Lung (tissue), 12 donors: Measurements from ENCODE around the gene PSMC5. TPM values are rescaled to one million over a fixed set of nuclear protein-coding genes. Genes with fewer than 3 reads are reported as not detected.

ENCODE experiments used
- ATAC-seq: fragments of 200-7000 bp; cut with Tn5 transposase; one replicate; pipeline ENCODE4 v1.9.1; 2020; ENCODE audit warnings: moderate number of reproducible peaks; ENCODE audit not compliant: insufficient read depth, low FRiP score
- DNase-seq, 3 donors: peaks; one replicate each; pipeline ENCODE4 v3.0.0-alpha.2; 2013 to 2017
- H3K27ac ChIP-seq, 2 donors: one replicate each; pipeline ENCODE4 v1.5.1; 2013; ENCODE audit warnings: mild to moderate bottlenecking in 2 of 2, moderate library complexity in 2 of 2, control low read depth in 1 of 2, inconsistent platforms in 1 of 2, low read depth in 1 of 2, low read length in 1 of 2
- H3K27me3 ChIP-seq, 3 donors: one replicate each; pipeline ENCODE4 v1.5.1; 2013; ENCODE audit warnings: low read length in 2 of 3; ENCODE audit not compliant: control insufficient read depth in 3 of 3, insufficient read depth in 3 of 3
- H3K36me3 ChIP-seq, 4 donors: one replicate each; pipeline ENCODE4 v1.5.1; 2013; ENCODE audit warnings: low read length in 4 of 4, mild to moderate bottlenecking in 1 of 4, moderate library complexity in 1 of 4; ENCODE audit not compliant: control insufficient read depth in 4 of 4, insufficient read depth in 4 of 4
- H3K4me1 ChIP-seq, 5 donors: one replicate each; pipeline ENCODE4 v1.5.1; 2013; ENCODE audit warnings: low read length in 5 of 5, mild to moderate bottlenecking in 2 of 5, moderate library complexity in 1 of 5; ENCODE audit not compliant: control insufficient read depth in 5 of 5, insufficient read depth in 5 of 5
- H3K4me3 ChIP-seq: one replicate; pipeline ENCODE4 v1.5.1; 2013; ENCODE audit warnings: mild to moderate bottlenecking, control low read depth, moderate library complexity
- H3K9ac ChIP-seq, 2 donors: one replicate each; pipeline ENCODE4 v1.5.1; 2013; ENCODE audit warnings: low read length in 2 of 2, control low read depth in 1 of 2; ENCODE audit not compliant: insufficient read depth in 1 of 2
- H3K9me3 ChIP-seq, 4 donors: one replicate each; pipeline ENCODE4 v1.5.1; 2013; ENCODE audit warnings: low read length in 3 of 4, mild to moderate bottlenecking in 1 of 4, moderate library complexity in 1 of 4; ENCODE audit not compliant: control insufficient read depth in 4 of 4, insufficient read depth in 3 of 4
- CTCF ChIP-seq: IDR thresholded peaks from 2 replicates; pipeline ENCODE4 v1.5.1; 2012; ENCODE audit warnings: mild to moderate bottlenecking; ENCODE audit errors: control extremely low read depth, extremely low read depth
- WGBS, 2 donors: extraction: QIAGEN DNeasy Blood & Tissue Kit; methylation state at CpG; one replicate each; pipeline ENCODE4 v1.1.7; 2013; 5-methylcytosine and 5-hydroxymethylcytosine counted together
- polyA plus RNA-seq, 2 donors: library from polyadenylated mRNA; stranded (reverse); fragments of 200-250 nt; gene quantifications; one replicate each; pipeline ENCODE4 v1.2.1, GENCODE V29; 2013
- total RNA-seq, 2 donors: library from RNA; depleted of rRNA in 1 of 2; stranded (reverse); fragments of >200 nt in 1 of 2; gene quantifications; one replicate each; pipeline ENCODE4 v1.2.1, GENCODE V29; 2014 to 2021
- donor health status: control.
- donor health status: control.
- donor health status: Bipolar disorder and iron deficiency.
- donor health status: healthy.
- donor health status: DM: yes; HTN: yes; CAD: no.

The PSMC5 gene
- total and polyA plus RNA-seq, 4 donors = 46.1 to 177 (median 139) TPM

GRCh38 chr17:63830904-63831491, 3.8 kb downstream of the PSMC5 start:
- Histone ChIP-seq H3K27me3 (no peaks in the 10 kb centered on the region), H3K27ac (no peak overlapping the region), H3K9me3 (no peaks in the 10 kb centered on the region), H3K4me1 (peaks cover 0 to 16% (median 4%) of the 10 kb centered on the region in 5 donors), H3K9ac (no peak overlapping the region), H3K4me3 (no peak overlapping the region), H3K36me3 (peaks cover 27 to 61% (median 49%) of the 10 kb centered on the region in 4 donors)
- no peak for TF ChIP-seq CTCF
- WGBS, 2 donors = 84 to 85% methylated on average over 15 of the region's 15 CpGs
- DNase-seq (no peak), ATAC-seq (no peak)

- no peaks in the 10 kb centered on the region for H3K9me3 ChIP-seq
- 34 to 59% methylated on average over 8 of the region's 8 CpGs for WGBS, 2 donors
- peaks cover 27 to 64% (median 50%) of the 10 kb centered on the region in 4 donors for H3K36me3 ChIP-seq
- no peak overlapping the region for H3K4me3 ChIP-seq
- DNase-seq = no peak
- ATAC-seq = no peak
- H3K9ac ChIP-seq = no peak overlapping the region
- peaks cover 0 to 12% (median 3%) of the 10 kb centered on the region in 5 donors for H3K4me1 ChIP-seq
- H3K27ac ChIP-seq = no peak overlapping the region
- H3K27me3 ChIP-seq = no peaks in the 10 kb centered on the region
- no peak for TF ChIP-seq CTCF
These were observed 4.3 kb downstream of the PSMC5 start for GRCh38 chr17:63831505-63831904.

- WGBS, 2 donors = 89 to 90% methylated on average over 5 of the region's 5 CpGs
These were observed 4.8 kb downstream of the PSMC5 start for GRCh38 chr17:63832014-63832413.

More at GRCh38 chr17:63832014-63832413, 4.8 kb downstream of the PSMC5 start:
- Histone ChIP-seq H3K27me3 (no peaks in the 10 kb centered on the region), H3K4me1 (peaks cover 0 to 13% (median 3%) of the 10 kb centered on the region in 5 donors), H3K4me3 (no peak overlapping the region), H3K27ac (no peak overlapping the region), H3K9me3 (no peaks in the 10 kb centered on the region), H3K9ac (no peak overlapping the region), H3K36me3 (peaks cover 29 to 68% (median 50%) of the 10 kb centered on the region in 4 donors)
- no peak for ATAC-seq
- TF ChIP-seq CTCF = no peak
- no peak for DNase-seq
